Measurements from ENCODE around the gene FBXO44.
A peak's percentile ranks its signal among the peaks of the same experiment; 100 is the strongest.
"Not testable (repeated sequence)": the region's sequence is repeated elsewhere in the genome, so short reads cannot be mapped to it uniquely, and the experiment has no call there.

FBXO44 gene, protein sequence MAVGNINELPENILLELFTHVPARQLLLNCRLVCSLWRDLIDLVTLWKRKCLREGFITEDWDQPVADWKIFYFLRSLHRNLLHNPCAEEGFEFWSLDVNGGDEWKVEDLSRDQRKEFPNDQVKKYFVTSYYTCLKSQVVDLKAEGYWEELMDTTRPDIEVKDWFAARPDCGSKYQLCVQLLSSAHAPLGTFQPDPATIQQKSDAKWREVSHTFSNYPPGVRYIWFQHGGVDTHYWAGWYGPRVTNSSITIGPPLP

GRCh38 chr1:11654137-11654938, at the start of gene FBXO44, which contains the start of gene FBXO2:
FBXO44 (plus strand) TSS chr1:11654877; CDS start chr1:11655836, 959 bp downstream.
FBXO2 (minus strand) TSS chr1:11654429; CDS start chr1:11654340, 89 bp downstream.
- Mint-ChIP-seq H3K4me3 (peak within 1 kb of the TSS; percentile 77), H3K27ac (peak within 1 kb of the TSS; percentile 59), H3K9me3 (no peaks in the 10 kb centered on the region), H3K4me1 (ENCODE audit: low read depth) (peaks cover 28% of the 10 kb centered on the region), H3K36me3 (ENCODE audit: low read depth) (peaks cover 20% of the 10 kb centered on the region), H3K27me3 (peaks cover 60% of the 10 kb centered on the region)
- intact Hi-C loops (cut with micrococcal nuclease) = no loop called here

- H3K27ac Mint-ChIP-seq = no peak overlapping the region
- no peaks in the 10 kb centered on the region for H3K36me3 Mint-ChIP-seq (ENCODE audit: low read depth)
- intact Hi-C loops (cut with micrococcal nuclease) = no loop called here
- no peaks in the 10 kb centered on the region for H3K9me3 Mint-ChIP-seq
- no peaks in the 10 kb centered on the region for H3K4me1 Mint-ChIP-seq (ENCODE audit: low read depth)
- peaks cover 1% of the 10 kb centered on the region for H3K27me3 Mint-ChIP-seq
- H3K4me3 Mint-ChIP-seq = no peak overlapping the region
Observed at GRCh38 chr1:11606775-11607174, 47.9 kb upstream of the FBXO44 start.

DNA sequence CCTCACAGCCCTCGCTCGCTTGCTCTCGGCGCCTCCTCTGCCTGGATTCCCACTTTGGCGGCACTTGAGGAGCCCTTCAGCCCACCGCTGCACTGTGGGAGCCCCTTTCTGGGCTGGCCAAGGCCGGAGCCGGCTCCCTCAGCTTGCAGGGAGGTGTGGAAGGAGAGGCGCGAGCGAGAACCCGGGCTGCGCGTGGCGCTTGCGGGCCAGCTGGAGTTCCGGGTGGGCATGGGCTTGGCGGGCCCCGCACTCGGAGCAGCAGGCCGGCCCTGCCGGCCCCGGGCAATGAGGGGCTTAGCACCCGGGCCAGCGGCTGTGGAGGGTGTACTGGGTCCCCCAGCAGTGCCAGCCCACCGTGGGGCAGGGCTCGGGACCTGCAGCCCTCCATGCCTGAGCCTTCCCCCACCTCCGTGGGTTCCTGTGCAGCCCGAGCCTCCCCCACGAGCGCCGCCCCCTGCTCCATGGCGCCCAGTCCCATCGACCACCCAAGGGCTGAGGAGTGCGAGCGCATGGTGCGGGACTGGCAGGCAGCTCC, 46.0 kb upstream of the FBXO44 start:
- H3K9me3 Mint-ChIP-seq; H3K36me3 Mint-ChIP-seq (ENCODE audit: low read depth); H3K27me3 Mint-ChIP-seq; H3K4me1 Mint-ChIP-seq (ENCODE audit: low read depth); H3K4me3 Mint-ChIP-seq; H3K27ac Mint-ChIP-seq; intact Hi-C loops (cut with micrococcal nuclease): not testable (repeated sequence)

DNA sequence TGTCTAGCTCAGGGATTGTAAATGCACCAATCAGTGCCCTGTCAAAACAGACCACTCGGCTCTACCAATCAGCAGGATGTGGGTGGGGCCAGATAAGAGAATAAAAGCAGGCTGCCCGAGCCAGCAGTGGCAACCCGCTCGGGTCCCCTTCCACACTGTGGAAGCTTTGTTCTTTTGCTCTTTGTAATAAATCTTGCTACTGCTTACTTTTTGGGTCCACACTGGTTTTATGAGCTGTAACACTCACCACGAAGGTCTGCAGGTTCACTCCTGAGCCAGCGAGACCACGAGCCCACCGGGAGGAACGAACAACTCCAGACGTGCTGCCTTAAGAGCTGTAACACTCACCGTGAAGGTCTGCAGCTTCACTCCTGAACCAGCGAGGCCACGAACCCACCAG, 45.3 kb upstream of the FBXO44 start:
- intact Hi-C loops (cut with micrococcal nuclease); H3K27ac Mint-ChIP-seq; H3K36me3 Mint-ChIP-seq (ENCODE audit: low read depth); H3K4me1 Mint-ChIP-seq (ENCODE audit: low read depth); H3K27me3 Mint-ChIP-seq; H3K4me3 Mint-ChIP-seq; H3K9me3 Mint-ChIP-seq: not testable (repeated sequence)

GRCh38 chr1:11610629-11611180, 44.0 kb upstream of the FBXO44 start:
- H3K36me3 Mint-ChIP-seq (ENCODE audit: low read depth) = no peaks in the 10 kb centered on the region
- H3K27ac Mint-ChIP-seq = no peak overlapping the region
- no peaks in the 10 kb centered on the region for H3K9me3 Mint-ChIP-seq
- H3K4me1 Mint-ChIP-seq (ENCODE audit: low read depth) = no peaks in the 10 kb centered on the region
- intact Hi-C loops (cut with micrococcal nuclease) = no loop called here
- H3K27me3 Mint-ChIP-seq = no peaks in the 10 kb centered on the region
- H3K4me3 Mint-ChIP-seq = no peak overlapping the region

GRCh38 chr1:11611638-11612327, 42.9 kb upstream of the FBXO44 start:
- Mint-ChIP-seq H3K4me3 (no peak overlapping the region), H3K27ac (no peak overlapping the region), H3K27me3 (no peaks in the 10 kb centered on the region), H3K36me3 (ENCODE audit: low read depth) (no peaks in the 10 kb centered on the region), H3K9me3 (no peaks in the 10 kb centered on the region), H3K4me1 (ENCODE audit: low read depth) (no peaks in the 10 kb centered on the region)
- intact Hi-C loops (cut with micrococcal nuclease) = no loop called here

GRCh38 chr1:11613347-11613746, 41.3 kb upstream of the FBXO44 start:
- H3K36me3 Mint-ChIP-seq (ENCODE audit: low read depth) = no peaks in the 10 kb centered on the region
- H3K27me3 Mint-ChIP-seq = no peaks in the 10 kb centered on the region
- intact Hi-C loops (cut with micrococcal nuclease) = no loop called here
- no peak overlapping the region for H3K4me3 Mint-ChIP-seq
- H3K9me3 Mint-ChIP-seq = no peaks in the 10 kb centered on the region
- no peaks in the 10 kb centered on the region for H3K4me1 Mint-ChIP-seq (ENCODE audit: low read depth)
- no peak overlapping the region for H3K27ac Mint-ChIP-seq

DNA sequence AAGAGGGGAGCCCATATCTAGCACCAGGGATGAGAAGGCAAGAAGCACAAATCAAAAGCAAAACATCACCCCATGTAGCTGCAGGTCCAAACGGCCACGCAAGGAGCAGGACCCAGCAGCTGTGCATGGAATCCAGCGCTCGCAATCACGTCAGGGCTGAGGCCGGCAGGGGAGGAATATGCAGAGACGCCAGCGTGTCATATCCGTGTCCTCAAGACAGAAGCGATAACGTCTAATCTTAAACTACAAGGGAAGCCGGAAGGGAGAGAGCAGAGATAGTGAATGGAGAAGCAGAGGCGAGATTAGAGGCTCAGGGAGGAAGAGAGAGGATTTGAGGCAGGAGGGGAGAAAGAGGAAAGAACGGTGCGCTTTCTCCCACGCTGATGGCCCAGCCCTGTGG, 39.6 kb upstream of the FBXO44 start:
- no peaks in the 10 kb centered on the region for H3K9me3 Mint-ChIP-seq
- H3K27ac Mint-ChIP-seq = no peak overlapping the region
- H3K27me3 Mint-ChIP-seq = no peaks in the 10 kb centered on the region
- intact Hi-C loops (cut with micrococcal nuclease) = no loop called here
- no peaks in the 10 kb centered on the region for H3K36me3 Mint-ChIP-seq (ENCODE audit: low read depth)
- H3K4me1 Mint-ChIP-seq (ENCODE audit: low read depth) = no peaks in the 10 kb centered on the region
- H3K4me3 Mint-ChIP-seq = no peak overlapping the region

DNA sequence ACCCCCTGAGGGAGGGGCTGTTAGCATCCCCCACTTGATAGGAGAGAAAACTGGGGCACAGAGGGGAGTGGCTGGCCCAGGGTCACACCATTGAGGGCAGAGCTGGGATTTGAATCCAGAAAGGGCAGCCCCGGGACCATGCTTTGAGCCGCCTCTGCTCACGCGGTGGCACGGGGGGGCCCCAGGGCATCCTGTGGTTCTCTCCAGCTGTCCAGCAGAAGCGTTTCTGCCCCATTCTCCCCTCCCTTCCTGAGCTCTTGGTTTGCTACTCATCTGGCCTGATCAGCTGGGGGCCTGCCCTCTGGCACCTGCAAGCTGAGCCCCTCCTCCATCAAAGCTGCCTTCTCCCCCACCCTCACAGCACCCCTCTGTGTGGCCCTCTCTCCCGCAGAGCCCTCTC, 37.9 kb upstream of the FBXO44 start:
- H3K36me3 Mint-ChIP-seq (ENCODE audit: low read depth) = no peaks in the 10 kb centered on the region
- no peak overlapping the region for H3K27ac Mint-ChIP-seq
- H3K4me1 Mint-ChIP-seq (ENCODE audit: low read depth) = no peaks in the 10 kb centered on the region
- no peaks in the 10 kb centered on the region for H3K9me3 Mint-ChIP-seq
- intact Hi-C loops (cut with micrococcal nuclease) = no loop called here
- H3K27me3 Mint-ChIP-seq = no peaks in the 10 kb centered on the region
- H3K4me3 Mint-ChIP-seq = no peak overlapping the region

- Mint-ChIP-seq H3K4me1 (ENCODE audit: low read depth) (no peaks in the 10 kb centered on the region), H3K27ac (no peak overlapping the region), H3K9me3 (no peaks in the 10 kb centered on the region), H3K4me3 (no peak overlapping the region), H3K36me3 (ENCODE audit: low read depth) (no peaks in the 10 kb centered on the region), H3K27me3 (peaks cover 1% of the 10 kb centered on the region)
- intact Hi-C loops (cut with micrococcal nuclease) = no loop called here
Observed at GRCh38 chr1:11617314-11617713, 37.4 kb upstream of the FBXO44 start.

- Mint-ChIP-seq H3K9me3 (no peaks in the 10 kb centered on the region), H3K27ac (no peak overlapping the region), H3K27me3 (peaks cover 1% of the 10 kb centered on the region), H3K4me3 (no peak overlapping the region), H3K36me3 (ENCODE audit: low read depth) (no peaks in the 10 kb centered on the region), H3K4me1 (ENCODE audit: low read depth) (no peaks in the 10 kb centered on the region)
- intact Hi-C loops (cut with micrococcal nuclease) = no loop called here
Observed at GRCh38 chr1:11617741-11618140, 36.9 kb upstream of the FBXO44 start.

DNA sequence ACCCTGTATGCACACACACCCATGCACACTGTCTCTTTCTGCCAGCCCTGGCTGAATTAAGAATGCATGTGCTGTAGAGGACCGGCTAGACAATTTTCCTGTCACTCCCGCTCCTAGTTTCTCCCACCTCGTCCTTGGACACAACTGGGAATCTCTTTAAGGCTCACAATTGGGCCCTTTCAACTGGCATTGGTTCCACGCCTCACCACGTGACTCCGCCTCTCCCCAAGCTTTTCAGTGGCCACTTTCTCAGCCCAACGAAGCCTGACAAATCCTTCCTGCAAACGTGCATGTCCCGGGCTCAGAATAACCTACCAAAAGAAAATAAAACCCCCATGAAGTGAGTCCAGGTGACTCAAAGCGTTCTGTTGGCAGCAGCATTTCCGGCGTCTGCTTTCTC, 34.3 kb upstream of the FBXO44 start:
- intact Hi-C loops (cut with micrococcal nuclease) = no loop called here
- Mint-ChIP-seq H3K4me1 (ENCODE audit: low read depth) (no peaks in the 10 kb centered on the region), H3K36me3 (ENCODE audit: low read depth) (no peaks in the 10 kb centered on the region), H3K4me3 (no peak overlapping the region), H3K27me3 (peaks cover 2% of the 10 kb centered on the region), H3K27ac (no peak overlapping the region), H3K9me3 (no peaks in the 10 kb centered on the region)

DNA sequence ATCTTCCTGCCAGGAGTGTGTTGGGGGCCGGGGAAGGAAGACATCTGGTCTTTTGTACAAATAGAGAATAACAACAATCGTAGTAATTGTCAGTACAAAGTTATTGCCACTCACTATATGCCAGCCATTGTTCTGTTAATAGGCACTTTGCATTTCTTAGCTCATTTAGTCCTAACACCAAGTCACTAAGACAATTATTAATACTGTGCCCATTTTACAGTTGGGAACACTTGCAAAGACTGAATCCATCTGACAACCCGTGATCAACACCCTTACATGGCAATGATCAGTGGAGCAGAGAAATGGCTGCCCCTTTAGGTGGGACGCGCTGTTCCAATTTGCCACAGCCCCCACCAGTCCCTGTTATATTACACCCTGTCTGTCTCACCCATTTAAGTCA, 33.8 kb upstream of the FBXO44 start:
- Mint-ChIP-seq H3K4me3 (no peak overlapping the region), H3K27ac (no peak overlapping the region), H3K4me1 (ENCODE audit: low read depth) (no peaks in the 10 kb centered on the region), H3K27me3 (peaks cover 7% of the 10 kb centered on the region), H3K9me3 (no peaks in the 10 kb centered on the region), H3K36me3 (ENCODE audit: low read depth) (no peaks in the 10 kb centered on the region)
- intact Hi-C loops (cut with micrococcal nuclease) = no loop called here

- H3K9me3 Mint-ChIP-seq = no peaks in the 10 kb centered on the region
- H3K4me3 Mint-ChIP-seq = no peak overlapping the region
- H3K27me3 Mint-ChIP-seq = peaks cover 9% of the 10 kb centered on the region
- no peaks in the 10 kb centered on the region for H3K4me1 Mint-ChIP-seq (ENCODE audit: low read depth)
- intact Hi-C loops (cut with micrococcal nuclease) = no loop called here
- no peak overlapping the region for H3K27ac Mint-ChIP-seq
- no peaks in the 10 kb centered on the region for H3K36me3 Mint-ChIP-seq (ENCODE audit: low read depth)
Observed at GRCh38 chr1:11622398-11622797, 32.3 kb upstream of the FBXO44 start.

All from dendritic cell treated with granulocyte-macrophage colony-stimulating factor and Interleukin-4, amounts not matched to agents 40 ng/mL and 50 ng/mL, for 4 days (primary cell).